Body of pancreas (tissue), 4 donors: Measurements from ENCODE around the gene ETV3. TPM values are rescaled to one million over a fixed set of nuclear protein-coding genes. Genes with fewer than 3 reads are reported as not detected.

Experiments
- ATAC-seq: fragments of 150-250 bp; one replicate; pipeline ENCODE4 v1.9.1; 2016
- DNase-seq, 4 donors: peaks; one replicate each; pipeline ENCODE4 v3.0.0-alpha.2; 2019
- H3K27ac ChIP-seq, 4 donors: fragments of 200-600 bp; sonication (generic); 1 replicate in 3 of 4; 2 replicates in 1 of 4; pipeline versions ENCODE4 v1.5.1 to v1.6.1; 2016 to 2019; ENCODE audit warnings: mild to moderate bottlenecking in 1 of 4, mixed read lengths in 1 of 4, moderate library complexity in 1 of 4
- H3K27me3 ChIP-seq, 2 donors: fragments of 200-600 bp; sonication (generic); one replicate each; pipeline ENCODE4 v1.6.0; 2016; ENCODE audit warnings: mild to moderate bottlenecking in 1 of 2
- H3K36me3 ChIP-seq, 2 donors: fragments of 200-600 bp; sonication (generic); replicated peaks in 1 of 2; 2 replicates each; pipeline ENCODE4 v1.5.1; 2016; ENCODE audit warnings: low read depth in 2 of 2; ENCODE audit not compliant: insufficient read depth in 1 of 2
- H3K4me1 ChIP-seq: fragments of 200-600 bp; sonication (generic); one replicate; pipeline ENCODE4 v1.6.0; 2016
- H3K4me3 ChIP-seq, 2 donors: fragments of 200-600 bp; sonication (generic); 1 replicate in 1 of 2; 2 replicates in 1 of 2; pipeline ENCODE4 v1.5.1; 2016 to 2019
- H3K9me3 ChIP-seq, 3 donors: fragments of 200-600 bp; sonication (generic); 1 replicate in 2 of 3; 2 replicates in 1 of 3; pipeline ENCODE4 v1.5.1; 2016
- CTCF ChIP-seq, 7 experiments: fragments of 450-650 bp in 4 of 7; fragments of 200-600 bp in 3 of 7; sonication (generic) in 3 of 7; IDR thresholded peaks; one replicate each; pipeline ENCODE4 v1.5.1; 2016 to 2019; ENCODE audit warnings: antibody characterized with exemption in 7 of 7
- POLR2A ChIP-seq, 3 donors: fragments of 450-650 bp; IDR thresholded peaks; one replicate each; pipeline ENCODE4 v1.6.1; 2016; ENCODE audit warnings: antibody characterized with exemption in 3 of 3, mild to moderate bottlenecking in 2 of 3
- WGBS, 2 donors: methylation state at CpG; one replicate each; pipeline ENCODE4 v1.1.5; 2017; 5-methylcytosine and 5-hydroxymethylcytosine counted together
- intact Hi-C: fragments of 100-400 bp; cut with DNase I; formaldehyde crosslinking; loops from one replicate; pipeline ENCODE4 v1.15.1; 2023
- total RNA-seq, 2 donors: library from RNA; depleted of rRNA; stranded (reverse); fragments of >200 nt; gene quantifications; one replicate each; pipeline ENCODE4 v1.1.0, GENCODE V29; 2016

Gene ETV3
- total RNA-seq, 2 donors from 2014 or later: 5.6 to 11.4 TPM

GRCh38 chr1:157145076-157145475 lies 6.9 kb upstream of the ETV3 start:
- TF ChIP-seq POLR2A (IDR thresholded peaks at IDR 0.05) (no peak), CTCF (IDR thresholded peaks at IDR 0.05) (no peak)
- no peak for ATAC-seq
- H3K27ac ChIP-seq: no peak overlapping the region
- no peaks in the 10 kb centered on the region for H3K36me3 ChIP-seq
- H3K9me3 ChIP-seq: no peaks in the 10 kb centered on the region
- no peaks in the 10 kb centered on the region for H3K27me3 ChIP-seq
- H3K4me3 ChIP-seq: no peak overlapping the region
- no peak for DNase-seq
- no peaks in the 10 kb centered on the region for H3K4me1 ChIP-seq
- 90 to 93% methylated on average over 1 of the region's 1 CpG for WGBS, 2 donors
- intact Hi-C loops: no loop called here

GRCh38 chr1:157144509-157144908 lies 6.3 kb upstream of the ETV3 start:
- no peaks in the 10 kb centered on the region for H3K27me3 ChIP-seq
- WGBS, 2 donors: 80 to 85% methylated on average over 1 of the region's 1 CpG
- DNase-seq: no peak
- no peak overlapping the region for H3K27ac ChIP-seq
- no peaks in the 10 kb centered on the region for H3K36me3 ChIP-seq
- no peaks in the 10 kb centered on the region for H3K9me3 ChIP-seq
- intact Hi-C loops: no loop called here
- no peak for ATAC-seq
- no peak overlapping the region for H3K4me3 ChIP-seq
- TF ChIP-seq POLR2A (IDR thresholded peaks at IDR 0.05) (no peak), CTCF (IDR thresholded peaks at IDR 0.05) (no peak)
- no peaks in the 10 kb centered on the region for H3K4me1 ChIP-seq

GRCh38 chr1:157142765-157143423 lies 4.7 kb upstream of the ETV3 start:
- 65 to 72% methylated on average over 3 of the region's 3 CpGs for WGBS, 2 donors
- ATAC-seq: no peak
- no peak for DNase-seq
- intact Hi-C loops: no loop called here
- TF ChIP-seq CTCF (IDR thresholded peaks at IDR 0.05): no peak
- no peak for TF ChIP-seq POLR2A (IDR thresholded peaks at IDR 0.05)
- Histone ChIP-seq H3K4me1 (peaks cover 8% of the 10 kb centered on the region), H3K27me3 (no peaks in the 10 kb centered on the region), H3K27ac (no peak overlapping the region), H3K4me3 (no peak overlapping the region), H3K9me3 (no peaks in the 10 kb centered on the region), H3K36me3 (no peaks in the 10 kb centered on the region)

GRCh38 chr1:157142201-157142600 lies 4.0 kb upstream of the ETV3 start:
- Histone ChIP-seq H3K27me3 (no peaks in the 10 kb centered on the region), H3K9me3 (no peaks in the 10 kb centered on the region), H3K36me3 (no peaks in the 10 kb centered on the region), H3K27ac (no peak overlapping the region), H3K4me1 (peaks cover 10% of the 10 kb centered on the region), H3K4me3 (no peak overlapping the region)
- intact Hi-C loops: no loop called here
- ATAC-seq: no peak
- WGBS, 2 donors: 47 to 59% methylated on average over 2 of the region's 2 CpGs
- no peak for DNase-seq
- no peak for TF ChIP-seq POLR2A (IDR thresholded peaks at IDR 0.05)
- no peak for TF ChIP-seq CTCF (IDR thresholded peaks at IDR 0.05)

GRCh38 chr1:157141212-157141855 lies 3.1 kb upstream of the ETV3 start:
- no peak overlapping the region for H3K4me3 ChIP-seq
- intact Hi-C loops: no loop called here
- H3K36me3 ChIP-seq: no peaks in the 10 kb centered on the region
- H3K27ac ChIP-seq: no peak overlapping the region
- no peaks in the 10 kb centered on the region for H3K27me3 ChIP-seq
- no peak for TF ChIP-seq POLR2A (IDR thresholded peaks at IDR 0.05)
- TF ChIP-seq CTCF (IDR thresholded peaks at IDR 0.05): no peak
- H3K9me3 ChIP-seq: no peaks in the 10 kb centered on the region
- no peak for ATAC-seq
- H3K4me1 ChIP-seq: peaks cover 19% of the 10 kb centered on the region
- DNase-seq: no peak
- 83 to 85% methylated on average over 4 of the region's 4 CpGs for WGBS, 2 donors
